ENCODE measurements around the gene KIR2DL4.
"Not testable (repeated sequence)": the region's sequence is repeated elsewhere in the genome, so short reads cannot be mapped to it uniquely, and the experiment has no call there.

Gene KIR2DL4

DNA sequence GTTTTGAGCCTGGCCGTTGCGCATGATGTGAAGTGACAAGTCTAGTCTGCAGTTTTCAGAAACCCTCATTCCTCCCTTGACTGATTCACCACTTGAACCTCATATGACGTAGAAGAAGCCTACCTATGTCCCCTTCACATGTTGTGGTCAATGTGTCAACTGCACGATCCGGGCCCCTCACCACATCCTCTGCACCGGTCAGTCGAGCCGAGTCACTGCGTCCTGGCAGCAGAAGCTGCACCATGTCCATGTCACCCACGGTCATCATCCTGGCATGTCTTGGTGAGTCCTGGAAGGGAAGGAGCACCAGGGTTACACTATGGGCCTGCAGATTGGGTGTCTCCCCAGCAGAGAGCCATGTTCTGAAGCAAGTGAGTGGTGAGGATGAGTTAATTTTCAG, at the start of gene KIR2DL4:
Gene KIR2DL4, plus strand, starts transcription at position 201 of the 400 bp plus-strand sequence. Its CDS starts 42 bp downstream, at position 243.
- peak; percentile 2 to 18 for DNase-seq (ENCODE audit: low read depth in 2 of 2)

DNA sequence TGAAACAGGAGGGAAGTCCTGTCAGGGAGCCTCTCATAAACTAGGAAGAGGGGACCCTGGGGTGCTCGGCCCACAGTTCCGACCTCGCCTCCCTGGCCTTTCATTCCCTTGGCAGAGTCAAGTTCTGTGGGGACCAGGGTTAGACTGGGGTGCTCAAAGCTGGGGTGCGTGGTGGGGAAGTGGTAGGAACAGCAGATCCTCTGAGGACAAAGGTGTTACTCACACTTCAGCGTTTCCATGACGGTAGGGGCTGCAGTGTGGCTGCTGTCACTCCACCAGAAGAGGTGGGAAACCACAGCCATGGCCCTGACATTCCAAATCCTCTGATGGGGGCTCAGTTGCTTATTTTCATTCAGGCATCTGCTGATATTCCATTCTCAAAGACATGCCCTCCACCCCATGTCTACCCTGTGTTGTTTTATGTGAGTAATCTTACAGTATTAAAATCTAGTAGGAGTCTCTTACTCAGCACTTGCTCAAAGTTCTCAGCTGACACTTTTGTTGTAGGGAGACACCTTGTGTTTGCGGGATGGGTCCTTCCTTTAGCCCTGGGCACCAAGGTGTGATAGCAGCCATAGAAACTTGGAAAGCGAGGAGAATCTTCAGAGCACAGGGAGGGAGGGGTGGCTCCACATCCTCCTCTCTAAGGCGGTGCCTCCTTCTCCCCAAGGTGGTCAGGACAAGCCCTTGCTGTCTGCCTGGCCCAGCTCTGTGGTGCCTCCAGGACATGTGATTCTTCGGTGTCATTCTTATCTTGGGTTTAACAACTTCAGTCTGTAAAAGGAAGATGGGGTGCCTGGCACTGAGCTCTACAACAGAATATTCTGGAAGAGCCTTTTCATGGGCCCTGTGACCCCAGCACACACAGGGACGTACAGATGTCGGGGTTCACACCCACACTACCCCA, 47.0 kb upstream of the KIR2DL4 start:
- DNase-seq (ENCODE audit: low read depth in 2 of 2), result peak in 1 of 2 donors; percentile 7

DNA sequence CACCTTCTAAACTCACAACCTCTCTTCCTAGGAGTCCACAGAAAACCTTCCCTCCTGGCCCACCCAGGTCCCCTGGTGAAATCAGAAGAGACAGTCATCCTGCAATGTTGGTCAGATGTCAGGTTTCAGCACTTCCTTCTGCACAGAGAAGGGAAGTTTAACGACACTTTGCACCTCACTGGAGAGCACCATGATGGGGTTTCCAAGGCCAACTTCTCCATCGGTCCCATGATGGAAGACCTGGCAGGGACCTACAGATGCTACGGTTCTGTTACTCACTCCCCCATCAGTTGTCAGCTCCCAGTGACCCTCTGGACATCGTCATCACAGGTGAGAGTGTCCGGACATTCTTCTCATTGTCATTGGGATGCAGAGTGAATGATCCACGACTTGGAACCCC, 44.8 kb upstream of the KIR2DL4 start:
- not testable (repeated sequence) for DNase-seq (ENCODE audit: low read depth in 2 of 2)

DNA sequence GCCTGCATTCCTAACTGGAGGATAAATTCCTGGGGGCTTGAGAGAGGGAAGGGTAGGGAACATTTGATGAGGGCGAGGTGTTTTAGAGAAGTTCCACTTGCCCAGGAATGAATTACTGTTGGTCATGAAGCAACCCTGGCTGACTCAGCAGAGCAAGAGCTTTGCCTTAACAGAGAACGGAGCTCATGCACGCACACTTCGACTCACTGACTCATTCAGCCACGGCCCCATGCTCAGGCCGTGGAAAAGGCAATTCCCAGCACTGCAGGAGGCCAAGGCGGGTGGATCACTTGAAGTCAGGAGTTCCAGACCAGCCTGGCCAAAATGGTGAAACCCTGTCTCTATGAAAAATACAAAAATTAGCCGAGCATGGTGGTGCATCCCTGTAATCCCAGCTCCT, 39.2 kb upstream of the KIR2DL4 start:
- DNase-seq (ENCODE audit: low read depth in 2 of 2), result not testable (repeated sequence)

DNA sequence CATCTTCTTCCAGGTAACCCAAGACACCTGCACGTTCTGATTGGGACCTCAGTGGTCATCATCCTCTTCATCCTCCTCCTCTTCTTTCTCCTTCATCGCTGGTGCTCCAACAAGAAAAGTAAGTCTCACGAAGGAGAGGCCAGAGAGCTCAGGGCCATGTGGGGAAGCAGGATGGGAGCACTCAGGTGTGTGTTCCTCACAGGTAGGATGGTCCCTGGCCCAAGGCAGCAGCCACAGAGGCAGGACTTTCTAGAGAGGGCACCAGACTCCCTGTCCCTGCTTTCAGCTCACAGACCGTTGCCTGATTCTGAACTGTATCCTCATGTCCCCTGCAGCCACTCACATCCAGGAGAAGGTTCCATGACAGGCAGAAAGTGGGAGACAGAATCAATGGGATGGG, 36.9 kb upstream of the KIR2DL4 start:
- DNase-seq (ENCODE audit: low read depth in 2 of 2), result not testable (repeated sequence)

DNA sequence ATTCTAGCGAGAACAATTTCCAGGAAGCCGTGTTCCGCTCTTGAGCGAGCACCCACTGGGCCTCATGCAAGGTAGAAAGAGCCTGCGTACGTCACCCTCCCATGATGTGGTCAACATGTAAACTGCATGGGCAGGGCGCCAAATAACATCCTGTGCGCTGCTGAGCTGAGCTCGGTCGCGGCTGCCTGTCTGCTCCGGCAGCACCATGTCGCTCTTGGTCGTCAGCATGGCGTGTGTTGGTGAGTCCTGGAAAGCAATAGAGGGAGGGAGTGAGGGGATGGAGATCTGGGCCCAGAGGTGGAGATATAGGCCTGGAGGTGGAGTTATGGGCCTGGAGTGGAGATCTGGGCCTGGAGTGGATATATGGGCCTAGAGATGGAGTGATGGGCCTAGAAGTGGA, 33.8 kb upstream of the KIR2DL4 start, which contains the start of gene KIR2DL1:
Gene KIR2DL1, plus strand, starts transcription at position 148 of the 400 bp plus-strand sequence. Its CDS starts 58 bp downstream, at position 206.
- not testable (repeated sequence) for DNase-seq (ENCODE audit: low read depth in 2 of 2)

DNA sequence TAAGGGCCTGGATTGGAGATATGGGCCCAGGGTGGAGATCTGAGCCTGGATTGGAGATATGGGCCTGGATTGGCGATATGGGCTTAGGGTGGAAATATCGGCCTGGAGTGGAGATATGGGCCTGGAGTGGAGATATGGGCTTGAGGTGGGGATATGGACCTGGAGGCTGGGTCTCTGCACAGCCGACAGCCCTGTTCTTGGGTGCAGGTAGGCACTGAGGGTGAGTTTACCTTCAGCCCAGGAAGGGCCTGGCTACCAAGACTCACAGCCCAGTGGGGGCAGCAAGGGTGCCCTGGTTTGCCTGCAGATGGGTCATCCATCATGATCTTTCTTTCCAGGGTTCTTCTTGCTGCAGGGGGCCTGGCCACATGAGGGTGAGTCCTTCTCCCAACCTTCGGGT, 32.9 kb upstream of the KIR2DL4 start:
- DNase-seq (ENCODE audit: low read depth in 2 of 2), result not testable (repeated sequence)

DNA sequence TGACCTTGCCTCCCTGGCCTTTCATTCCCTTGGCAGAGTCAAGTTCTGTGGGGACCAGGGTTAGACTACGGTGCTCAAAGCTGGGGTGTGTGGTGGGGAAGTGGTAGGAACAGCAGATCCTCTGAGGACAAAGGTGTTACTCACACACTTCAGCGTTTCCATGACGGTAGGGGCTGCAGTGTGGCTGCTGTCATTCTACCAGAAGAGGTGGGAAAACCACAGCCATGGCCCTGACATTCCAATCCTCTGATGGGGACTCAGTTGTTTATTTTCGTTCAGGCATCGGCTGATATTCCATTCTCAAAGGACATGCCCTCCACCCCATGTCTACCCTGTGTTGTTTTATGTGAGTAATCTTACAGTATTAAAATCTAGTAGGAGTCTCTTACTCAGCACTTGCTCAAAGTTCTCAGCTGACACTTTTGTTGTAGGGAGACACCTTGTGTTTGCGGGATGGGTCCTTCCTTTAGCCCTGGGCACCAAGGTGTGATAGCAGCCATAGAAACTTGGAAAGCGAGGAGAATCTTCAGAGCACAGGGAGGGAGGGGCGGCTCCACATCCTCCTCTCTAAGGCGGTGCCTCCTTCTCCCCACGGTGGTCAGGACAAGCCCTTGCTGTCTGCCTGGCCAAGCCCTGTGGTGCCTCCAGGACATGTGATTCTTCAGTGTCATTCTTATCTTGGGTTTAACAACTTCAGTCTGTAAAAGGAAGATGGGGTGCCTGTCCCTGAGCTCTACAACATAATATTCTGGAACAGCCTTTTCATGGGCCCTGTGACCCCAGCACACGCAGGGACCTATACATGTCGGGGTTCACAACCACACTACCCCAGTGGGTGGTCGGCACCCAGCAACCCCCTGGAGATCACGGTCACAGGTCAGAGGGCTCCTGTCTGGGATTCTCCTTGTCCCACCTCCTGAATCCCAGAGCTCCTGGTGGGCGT, 32.1 kb upstream of the KIR2DL4 start:
- DNase-seq (ENCODE audit: low read depth in 2 of 2), result not testable (repeated sequence)

DNA sequence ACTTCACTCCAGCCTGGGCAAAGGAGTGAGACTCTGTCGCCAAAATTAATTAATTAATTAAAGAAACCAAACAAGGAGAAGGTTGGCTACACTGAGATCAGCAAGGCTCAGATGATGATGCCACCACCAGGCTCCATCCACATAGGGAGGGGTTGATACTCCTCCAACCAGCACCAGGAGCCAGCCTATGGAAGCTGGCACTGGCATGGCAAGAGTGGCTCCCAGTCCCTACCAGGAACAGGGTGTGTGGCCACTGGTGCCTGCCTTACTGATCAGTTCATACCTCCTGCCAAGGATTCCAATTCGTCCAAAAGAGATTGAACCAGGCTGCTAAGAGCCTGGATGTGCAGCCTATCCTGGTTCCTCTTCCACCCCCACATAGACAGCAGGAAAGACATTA, 30.7 kb upstream of the KIR2DL4 start:
- not testable (repeated sequence) for DNase-seq (ENCODE audit: low read depth in 2 of 2)

DNA sequence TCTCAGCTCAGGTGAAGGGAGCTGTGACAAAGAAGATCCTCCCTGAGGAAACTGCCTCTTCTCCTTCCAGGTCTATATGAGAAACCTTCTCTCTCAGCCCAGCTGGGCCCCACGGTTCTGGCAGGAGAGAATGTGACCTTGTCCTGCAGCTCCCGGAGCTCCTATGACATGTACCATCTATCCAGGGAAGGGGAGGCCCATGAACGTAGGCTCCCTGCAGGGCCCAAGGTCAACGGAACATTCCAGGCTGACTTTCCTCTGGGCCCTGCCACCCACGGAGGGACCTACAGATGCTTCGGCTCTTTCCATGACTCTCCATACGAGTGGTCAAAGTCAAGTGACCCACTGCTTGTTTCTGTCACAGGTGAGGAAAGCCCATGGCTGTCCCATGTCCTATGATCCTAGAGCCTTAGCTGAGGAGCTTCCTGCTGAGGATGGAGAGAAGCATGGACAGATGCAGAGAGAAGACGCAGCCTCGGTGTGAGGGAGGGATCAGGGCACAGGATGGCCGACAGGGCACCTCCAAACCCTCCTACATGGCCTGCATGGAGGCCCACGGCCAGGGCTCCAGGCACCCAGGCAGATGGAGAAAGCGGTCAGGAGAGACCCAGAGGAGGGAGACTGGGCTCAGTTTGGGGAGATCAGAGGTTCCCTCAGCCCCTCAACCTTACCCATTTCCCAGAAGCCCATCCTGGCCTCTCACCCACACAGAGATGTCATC, 28.2 kb upstream of the KIR2DL4 start:
- DNase-seq (ENCODE audit: low read depth in 2 of 2), result not testable (repeated sequence)

DNA sequence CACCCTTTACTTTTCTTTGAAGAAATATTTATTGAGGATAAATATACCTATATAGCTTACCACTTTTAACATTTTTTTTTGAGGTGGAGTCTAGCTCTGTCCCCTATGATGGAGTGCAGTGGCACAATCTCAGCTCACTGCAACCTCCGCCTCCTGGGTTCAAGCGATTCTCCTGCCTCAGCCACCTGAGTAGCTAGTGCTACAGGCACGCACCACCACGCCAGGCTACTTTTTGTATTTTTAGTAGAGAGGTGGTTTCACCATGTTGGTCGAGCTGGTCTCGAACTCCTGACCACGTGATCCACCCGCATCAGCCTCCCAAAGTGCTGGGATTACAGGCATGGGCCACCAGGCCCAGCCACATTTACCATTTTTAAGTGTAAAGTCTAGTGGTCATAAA, 27.6 kb upstream of the KIR2DL4 start:
- DNase-seq (ENCODE audit: low read depth in 2 of 2), result not testable (repeated sequence)

DNA sequence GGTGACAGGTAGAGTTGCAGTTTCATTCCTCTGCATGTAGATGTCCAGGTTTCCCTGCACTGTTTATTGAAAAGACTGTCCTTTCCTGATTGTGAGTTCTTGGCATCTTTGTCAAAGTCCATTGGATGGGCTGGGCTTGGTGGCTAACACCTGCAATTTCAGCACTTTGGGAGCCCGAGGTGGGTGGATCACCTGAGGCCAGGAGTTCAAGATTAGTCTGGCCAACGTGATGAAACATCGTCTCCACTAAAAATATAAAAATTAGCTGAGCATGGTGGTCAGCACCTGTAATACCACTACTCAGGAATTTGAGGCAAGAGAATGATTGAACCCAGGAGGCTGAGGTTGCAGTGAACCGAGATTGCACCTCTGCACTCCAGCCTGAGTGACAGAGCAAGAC, 25.6 kb upstream of the KIR2DL4 start:
- not testable (repeated sequence) for DNase-seq (ENCODE audit: low read depth in 2 of 2)

DNA sequence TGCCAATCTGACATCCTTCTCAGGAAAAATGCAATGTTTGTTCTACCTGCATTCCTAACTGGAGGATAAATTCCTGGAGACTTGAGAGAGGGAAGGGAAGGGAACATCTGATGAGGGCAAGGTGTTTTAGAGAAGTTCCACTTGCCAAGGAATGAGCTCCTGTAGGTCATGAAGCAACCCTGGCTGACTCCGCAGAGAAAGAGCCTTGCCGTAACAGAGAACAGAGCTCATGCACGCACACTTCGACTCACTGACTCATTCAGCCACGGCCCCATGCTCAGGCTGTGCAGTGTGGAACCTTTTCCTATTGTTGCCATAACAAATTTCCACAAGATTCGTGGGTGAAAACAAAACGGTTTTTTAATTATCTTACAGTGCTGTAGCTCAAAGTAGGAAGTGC, 24.5 kb upstream of the KIR2DL4 start:
- DNase-seq (ENCODE audit: low read depth in 2 of 2), result not testable (repeated sequence)

DNA sequence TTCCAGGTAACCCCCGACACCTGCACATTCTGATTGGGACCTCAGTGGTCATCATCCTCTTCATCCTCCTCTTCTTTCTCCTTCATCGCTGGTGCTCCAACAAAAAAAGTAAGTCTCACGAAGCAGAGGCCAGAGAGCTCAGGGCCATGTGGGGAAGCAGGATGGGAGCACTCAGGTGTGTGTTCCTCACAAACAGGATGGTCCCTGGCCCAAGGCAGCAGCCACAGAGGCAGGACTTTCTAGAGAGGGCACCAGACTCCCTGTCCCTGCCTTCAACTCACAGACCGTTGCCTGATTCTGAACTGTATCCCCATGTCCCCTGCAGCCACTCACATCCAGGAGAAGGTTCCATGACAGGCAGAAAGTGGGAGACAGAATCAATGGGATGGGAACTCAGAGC, 20.5 kb upstream of the KIR2DL4 start:
- DNase-seq (ENCODE audit: low read depth in 2 of 2), result not testable (repeated sequence)

DNA sequence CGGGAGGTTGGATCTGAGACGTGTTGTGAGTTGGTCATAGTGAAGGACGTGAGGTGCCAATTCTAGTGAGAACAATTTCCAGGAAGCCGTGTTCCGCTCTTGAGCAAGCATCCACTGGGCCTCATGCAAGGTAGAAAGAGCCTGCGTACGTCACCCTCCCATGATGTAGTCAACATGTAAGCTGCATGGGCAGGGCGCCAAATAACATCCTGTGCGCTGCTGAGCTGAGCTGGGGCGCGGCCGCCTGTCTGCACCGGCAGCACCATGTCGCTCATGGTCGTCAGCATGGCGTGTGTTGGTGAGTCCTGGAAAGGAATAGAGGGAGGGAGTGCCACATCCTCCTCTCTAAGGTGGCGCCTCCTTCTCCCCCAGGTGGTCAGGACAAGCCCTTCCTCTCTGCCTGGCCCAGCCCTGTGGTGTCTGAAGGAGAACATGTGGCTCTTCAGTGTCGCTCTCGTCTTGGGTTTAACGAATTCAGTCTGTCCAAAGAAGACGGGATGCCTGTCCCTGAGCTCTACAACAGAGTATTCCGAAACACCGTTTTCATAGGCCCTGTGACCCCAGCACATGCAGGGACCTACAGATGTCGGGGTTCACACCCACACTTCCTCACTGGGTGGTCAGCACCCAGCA, 17.2 kb upstream of the KIR2DL4 start:
- DNase-seq (ENCODE audit: low read depth in 2 of 2), result not testable (repeated sequence)

DNA sequence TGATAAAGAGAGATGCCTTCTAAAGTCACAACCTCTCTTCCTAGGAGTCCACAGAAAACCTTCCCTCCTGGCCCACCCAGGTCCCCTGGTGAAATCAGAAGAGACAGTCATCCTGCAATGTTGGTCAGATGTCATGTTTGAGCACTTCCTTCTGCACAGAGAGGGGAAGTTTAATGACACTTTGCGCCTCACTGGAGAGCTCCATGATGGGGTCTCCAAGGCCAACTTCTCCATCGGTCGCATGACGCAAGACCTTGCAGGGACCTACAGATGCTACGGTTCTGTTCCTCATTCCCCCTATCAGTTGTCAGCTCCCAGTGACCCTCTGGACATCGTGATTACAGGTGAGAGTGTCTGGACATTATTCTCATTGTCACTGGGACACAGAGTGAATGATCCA, 15.3 kb upstream of the KIR2DL4 start:
- not testable (repeated sequence) for DNase-seq (ENCODE audit: low read depth in 2 of 2)

DNA sequence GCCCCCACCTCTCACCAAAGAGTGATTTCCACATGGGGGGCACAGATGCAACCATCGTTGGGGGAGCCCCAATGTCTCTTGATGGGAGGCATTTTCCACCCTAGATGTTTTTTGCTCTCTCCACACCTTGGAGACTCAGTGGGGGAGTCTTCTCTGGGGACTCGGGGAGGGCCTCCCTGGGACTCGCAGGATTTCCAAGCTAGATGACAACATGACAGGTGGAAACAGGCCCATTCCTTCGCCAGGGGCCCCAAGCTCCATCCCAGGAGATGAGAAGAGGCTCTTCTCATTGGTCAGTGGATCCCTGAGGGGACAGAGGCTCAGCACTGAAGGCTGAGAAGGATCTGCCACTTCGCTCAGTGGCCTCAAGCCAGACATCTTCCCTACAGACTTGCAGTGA, 12.7 kb upstream of the KIR2DL4 start:
- DNase-seq (ENCODE audit: low read depth in 2 of 2), result no peak

DNA sequence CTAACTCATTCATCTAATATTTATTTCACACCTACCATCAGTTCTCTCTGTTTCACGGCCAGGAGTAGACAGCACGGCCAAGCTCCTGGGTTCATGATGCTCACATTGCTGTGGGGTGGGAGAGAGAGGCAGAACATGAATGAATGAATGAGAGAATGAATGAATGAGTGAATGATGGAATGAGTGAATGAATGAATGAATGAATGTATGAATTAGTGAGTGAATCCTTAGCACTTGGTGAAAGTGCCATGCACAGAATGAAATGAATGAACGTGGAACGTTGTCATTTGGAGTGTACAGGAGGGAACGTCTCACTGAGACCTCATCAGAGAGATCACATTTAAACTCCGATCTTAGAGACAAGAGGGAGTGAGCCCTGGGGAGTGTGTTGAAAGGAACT, 11.9 kb upstream of the KIR2DL4 start:
- DNase-seq (ENCODE audit: low read depth in 2 of 2), result no peak

DNA sequence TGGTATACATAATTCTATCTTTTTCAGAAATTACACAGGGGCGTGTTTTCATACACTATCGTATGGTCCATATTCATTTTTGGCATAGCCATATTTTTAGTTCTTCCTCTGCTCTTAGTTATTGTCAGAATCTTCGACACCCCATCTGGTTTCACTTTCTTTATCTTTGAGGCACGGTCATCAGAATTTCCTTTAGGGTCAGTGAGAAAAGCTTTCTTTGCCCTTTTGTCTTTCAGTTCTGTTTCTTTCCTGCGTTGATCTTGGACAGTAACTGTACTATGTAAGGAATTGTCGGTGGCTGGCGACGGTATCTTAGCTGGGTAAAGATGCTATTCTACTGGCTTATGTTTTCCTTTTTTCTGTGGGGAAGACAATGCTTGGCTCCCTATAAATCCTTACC, 10.6 kb upstream of the KIR2DL4 start:
- no peak for DNase-seq (ENCODE audit: low read depth in 2 of 2)

DNA sequence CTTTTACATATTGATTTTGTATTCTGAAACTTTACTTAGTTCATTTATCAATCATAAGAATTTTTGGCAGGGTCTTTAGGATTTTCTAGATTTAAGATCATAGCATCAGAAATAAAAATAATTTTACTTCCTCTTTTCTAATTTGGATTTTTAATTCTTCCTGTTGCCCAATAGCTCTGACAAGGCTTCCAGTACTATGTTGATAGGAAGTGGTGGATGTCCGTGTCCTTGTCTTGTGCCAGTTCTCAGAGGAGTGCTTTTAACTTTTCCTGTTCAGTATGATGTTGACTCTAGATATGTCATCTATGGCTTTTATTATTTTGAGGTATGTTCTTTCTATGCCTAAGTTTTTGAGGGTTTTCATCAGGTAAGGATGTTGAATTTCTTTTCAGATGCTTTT, 7.7 kb upstream of the KIR2DL4 start:
- no peak for DNase-seq (ENCODE audit: low read depth in 2 of 2)

DNA sequence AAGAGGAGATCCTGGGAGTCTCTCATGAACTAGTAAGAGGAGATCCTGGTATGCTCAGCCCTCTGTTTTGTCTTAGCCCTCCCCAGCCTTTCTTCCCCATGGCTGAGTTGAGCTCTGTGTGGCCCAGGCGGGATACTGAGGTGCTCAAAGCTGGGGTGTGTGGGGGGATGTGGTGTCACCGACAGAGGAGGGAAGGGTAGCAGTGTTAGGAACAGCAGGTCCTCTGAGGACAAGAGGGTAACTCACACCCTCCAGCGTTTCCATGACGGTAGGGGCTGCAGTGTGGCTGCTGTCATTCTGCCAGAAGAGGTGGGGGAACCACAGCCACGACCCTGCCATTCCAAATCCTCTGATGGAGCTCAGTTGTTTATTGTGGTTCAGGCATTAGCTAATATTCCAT, 691 bp downstream of the KIR2DL4 start:
- DNase-seq (ENCODE audit: low read depth in 2 of 2), result no peak

All from stimulated activated CD8-positive, alpha-beta memory T cell treated with anti-CD3 and anti-CD28 coated beads, Interleukin-15, amount 100 ng/mL, for 48 hours (primary cell).